ENCODE results near the gene SPATA9.

DNA sequence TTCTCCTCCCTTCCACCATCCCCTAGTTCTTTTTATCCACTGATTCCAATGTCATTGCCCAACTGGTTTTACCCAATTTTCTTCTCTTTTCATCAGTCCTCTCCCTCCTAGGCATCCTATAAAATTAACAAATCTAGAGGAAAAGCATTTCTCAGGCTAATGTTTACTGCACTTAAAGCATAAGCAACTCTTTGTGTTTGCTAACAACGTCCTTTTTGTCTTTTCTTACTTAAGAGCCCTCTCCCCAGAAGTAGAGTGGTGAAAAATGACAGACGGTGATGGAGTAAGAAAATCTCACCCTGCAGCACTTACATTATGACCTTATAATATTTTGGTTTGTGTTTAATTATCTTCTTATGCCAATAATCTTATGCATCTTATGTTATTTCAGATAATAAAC lies 1.6 kb upstream of the SPATA9 start:
- TF ChIP-seq GATA3 (IDR thresholded peaks at IDR 0.05; ENCODE audit: low read depth, low read length) (no peak), GATA2 (IDR thresholded peaks at IDR 0.05; ENCODE audit: low read depth, low read length) (no peak)

Data from SH-SY5Y (cell line).